Activated CD4-positive, alpha-beta memory T cell treated with anti-CD3 and anti-CD28 coated beads, Interleukin-2, amount 10 ng/mL, durations not matched to agents 7 days and 5 days (primary cell): ENCODE results near the gene SEC61B. TPM values are rescaled to one million over a fixed set of nuclear protein-coding genes. Genes with fewer than 3 reads are reported as not detected.
"Not testable (repeated sequence)": the region's sequence is repeated elsewhere in the genome, so short reads cannot be mapped to it uniquely, and the experiment has no call there.

Source experiments
- CTCF ChIA-PET: fragments of 350-600 bp; sonication (Branson Sonifier 250); formaldehyde crosslinking; loops from one replicate; lab custom pipeline; 2021; ENCODE audit warnings: antibody characterized with exemption, inconsistent platforms; lab: Charles Lee
- POLR2A ChIA-PET: fragments of 350-600 bp; sonication (Branson Sonifier 250); formaldehyde crosslinking; loops from one replicate; lab custom pipeline; 2021; ENCODE audit warnings: antibody characterized with exemption; lab: Charles Lee
- DNase-seq: peaks from one replicate; pipeline ENCODE4 v3.0.0-alpha.2; 2020
- H3K27ac Mint-ChIP-seq: one replicate; pipeline ENCODE4 v1.8.0; 2021; ENCODE audit warnings: mild to moderate bottlenecking, mixed read lengths
- H3K27me3 Mint-ChIP-seq: one replicate; pipeline ENCODE4 v1.8.0; 2021; ENCODE audit warnings: mixed read lengths
- H3K36me3 Mint-ChIP-seq: one replicate; pipeline ENCODE4 v1.8.0; 2021; ENCODE audit warnings: low read depth, mixed read lengths
- H3K4me1 Mint-ChIP-seq: one replicate; pipeline ENCODE4 v1.8.0; 2021; ENCODE audit warnings: mixed read lengths
- H3K4me3 Mint-ChIP-seq: one replicate; pipeline ENCODE4 v1.8.0; 2021; ENCODE audit warnings: mild to moderate bottlenecking, mixed read lengths
- H3K9me3 Mint-ChIP-seq: one replicate; pipeline ENCODE4 v1.8.0; 2021; ENCODE audit warnings: mixed read lengths
- total RNA-seq, 2 experiments: library from RNA; stranded (reverse); gene quantifications; one replicate each; pipeline ENCODE4 v1.2.3, GENCODE V29; 2021

The SEC61B gene
- total RNA-seq, 2 experiments from 2014 or later = 148 to 165 TPM

- H3K9me3 Mint-ChIP-seq = no peaks in the 10 kb centered on the region
- ChIA-PET CTCF (no interaction called here), POLR2A (no interaction called here)
- no peaks in the 10 kb centered on the region for H3K27me3 Mint-ChIP-seq
- no peak overlapping the region for H3K27ac Mint-ChIP-seq
- H3K4me3 Mint-ChIP-seq = peak overlapping the region; percentile 98
- no peak for DNase-seq
- H3K4me1 Mint-ChIP-seq = peaks cover 52% of the 10 kb centered on the region
- peaks cover 59% of the 10 kb centered on the region for H3K36me3 Mint-ChIP-seq
Observed at GRCh38 chr9:99224445-99224844, 2.4 kb downstream of the SEC61B start.

- Mint-ChIP-seq H3K9me3 (no peaks in the 10 kb centered on the region), H3K27me3 (no peaks in the 10 kb centered on the region), H3K4me1 (peaks cover 39% of the 10 kb centered on the region), H3K36me3 (peaks cover 64% of the 10 kb centered on the region), H3K27ac (no peak overlapping the region), H3K4me3 (no peak overlapping the region)
- POLR2A ChIA-PET = no interaction called here
- DNase-seq = no peak
- CTCF ChIA-PET = no interaction called here
Observed at GRCh38 chr9:99226054-99226453, 4.0 kb downstream of the SEC61B start.

DNA sequence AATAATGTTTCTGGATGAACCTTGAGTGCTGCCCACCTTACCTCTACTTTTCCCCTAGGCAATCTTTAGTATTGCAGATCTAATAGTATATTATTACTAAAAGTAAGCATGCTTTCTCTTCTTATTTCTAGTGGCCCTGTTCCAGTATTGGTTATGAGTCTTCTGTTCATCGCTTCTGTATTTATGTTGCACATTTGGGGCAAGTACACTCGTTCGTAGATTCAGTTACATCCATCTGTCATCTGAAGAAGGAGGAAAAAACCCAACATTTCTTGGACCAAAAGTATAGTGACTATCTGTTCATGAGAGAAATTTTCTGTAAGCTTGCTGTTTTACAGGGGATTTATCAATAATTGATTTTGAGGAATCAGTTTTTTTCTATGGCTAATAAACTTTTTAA, 8.1 kb downstream of the SEC61B start:
- POLR2A ChIA-PET = interaction anchor here (5.9 kb wide), 1 partner anchor 8 kb away, joined by 47 read pairs; the partner anchor contains the start of genes ALG2 and SEC61B
- Mint-ChIP-seq H3K36me3 (peaks cover 55% of the 10 kb centered on the region), H3K9me3 (no peaks in the 10 kb centered on the region), H3K27ac (no peak overlapping the region), H3K4me3 (no peak overlapping the region), H3K4me1 (peaks cover 14% of the 10 kb centered on the region), H3K27me3 (no peaks in the 10 kb centered on the region)
- no peak for DNase-seq
- CTCF ChIA-PET = interaction anchor here (2.2 to 3.8 kb wide), 2 partner anchors 8 to 13 kb away, joined by 6 to 51 read pairs; partner anchors contain the start of genes ALG2 and SEC61B

GRCh38 chr9:99231711-99232110, 9.6 kb downstream of the SEC61B start:
- POLR2A ChIA-PET = interaction anchor here (1.2 to 5.9 kb wide), 2 partner anchors 10 to 14 kb away, joined by 5 to 47 read pairs; partner anchors contain the start of genes ALG2 and SEC61B
- peaks cover 14% of the 10 kb centered on the region for H3K4me1 Mint-ChIP-seq
- H3K4me3 Mint-ChIP-seq = no peak overlapping the region
- no peaks in the 10 kb centered on the region for H3K9me3 Mint-ChIP-seq
- peak; percentile 28 for DNase-seq
- H3K27ac Mint-ChIP-seq = no peak overlapping the region
- CTCF ChIA-PET = interaction anchor here (0.7 to 3.8 kb wide), 14 partner anchors 9 to 1092 kb away, joined by 3 to 51 read pairs (median 4); partner anchors contain the start of genes ALG2 and SEC61B
- peaks cover 43% of the 10 kb centered on the region for H3K36me3 Mint-ChIP-seq
- H3K27me3 Mint-ChIP-seq = no peaks in the 10 kb centered on the region

DNA sequence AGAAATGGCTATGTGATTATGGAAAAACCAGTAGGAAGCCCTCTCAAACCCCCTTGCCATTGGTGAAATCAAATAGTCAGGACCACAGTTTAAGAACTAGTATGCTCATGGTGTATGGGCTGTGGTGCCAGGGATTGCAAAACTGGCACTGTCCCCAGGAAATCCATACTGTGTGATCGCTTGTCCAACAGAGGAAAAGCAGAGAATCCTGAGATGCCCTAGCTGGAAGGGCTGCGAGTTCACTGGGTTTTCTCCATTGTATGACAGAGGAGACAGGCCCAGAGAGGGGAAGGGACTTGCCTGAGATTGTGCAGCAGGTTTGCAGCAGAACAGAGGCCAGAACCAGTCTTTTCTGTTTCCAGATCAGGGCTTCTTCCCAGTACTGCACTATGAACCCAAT, 12.5 kb downstream of the SEC61B start:
- Mint-ChIP-seq H3K4me3 (no peak overlapping the region), H3K9me3 (no peaks in the 10 kb centered on the region), H3K4me1 (peaks cover 14% of the 10 kb centered on the region), H3K27me3 (no peaks in the 10 kb centered on the region), H3K27ac (no peak overlapping the region), H3K36me3 (peaks cover 30% of the 10 kb centered on the region)
- DNase-seq = no peak
- ChIA-PET POLR2A (interaction anchor here (1.2 to 5.9 kb wide), 2 partner anchors 9 to 13 kb away, joined by 3 to 47 read pairs; partner anchors contain the start of genes ALG2 and SEC61B), CTCF (interaction anchor here (0.9 kb wide), 1 partner anchor 50 kb away, joined by 5 read pairs; no protein-coding TSS in a partner anchor)

- peaks cover 14% of the 10 kb centered on the region for H3K4me1 Mint-ChIP-seq
- DNase-seq = no peak
- peaks cover 30% of the 10 kb centered on the region for H3K36me3 Mint-ChIP-seq
- H3K4me3 Mint-ChIP-seq = no peak overlapping the region
- ChIA-PET CTCF (no interaction called here), POLR2A (interaction anchor here (5.9 kb wide), 1 partner anchor 13 kb away, joined by 47 read pairs; the partner anchor contains the start of genes ALG2 and SEC61B)
- no peaks in the 10 kb centered on the region for H3K9me3 Mint-ChIP-seq
- H3K27ac Mint-ChIP-seq = no peak overlapping the region
- no peaks in the 10 kb centered on the region for H3K27me3 Mint-ChIP-seq
Observed at GRCh38 chr9:99235069-99235468, 13.0 kb downstream of the SEC61B start.

- CTCF ChIA-PET = no interaction called here
- Mint-ChIP-seq H3K4me3 (no peak overlapping the region), H3K36me3 (peaks cover 20% of the 10 kb centered on the region), H3K27ac (no peak overlapping the region), H3K9me3 (no peaks in the 10 kb centered on the region), H3K4me1 (peaks cover 14% of the 10 kb centered on the region), H3K27me3 (no peaks in the 10 kb centered on the region)
- POLR2A ChIA-PET = interaction anchor here (5.9 kb wide), 1 partner anchor 14 kb away, joined by 47 read pairs; the partner anchor contains the start of genes ALG2 and SEC61B
- no peak for DNase-seq
Observed at GRCh38 chr9:99235926-99236634, 14.0 kb downstream of the SEC61B start.

DNA sequence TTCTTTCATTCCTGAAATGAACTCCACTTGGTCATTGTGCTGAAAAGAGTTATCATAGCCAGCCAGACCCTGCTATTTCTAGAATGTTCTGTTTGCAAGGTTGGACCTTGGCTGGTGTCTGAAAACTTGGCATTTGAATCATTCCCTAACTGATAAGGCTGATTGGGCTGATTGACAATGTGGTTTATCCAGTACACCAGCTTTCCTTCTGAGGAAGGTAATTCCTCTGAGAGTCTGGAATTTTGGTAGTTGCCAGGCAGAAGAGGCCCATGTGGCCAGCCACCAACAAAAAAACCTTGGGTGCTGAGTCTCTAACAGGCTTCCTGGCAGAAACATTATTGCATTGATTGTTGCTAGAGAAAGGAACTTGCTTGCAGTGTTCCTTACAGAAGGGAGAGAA, 15.3 kb downstream of the SEC61B start:
- Mint-ChIP-seq H3K27me3 (no peaks in the 10 kb centered on the region), H3K36me3 (peaks cover 10% of the 10 kb centered on the region), H3K4me3 (no peak overlapping the region), H3K4me1 (peaks cover 14% of the 10 kb centered on the region), H3K27ac (no peak overlapping the region), H3K9me3 (no peaks in the 10 kb centered on the region)
- DNase-seq = no peak
- POLR2A ChIA-PET = interaction anchor here (1.0 kb wide), 1 partner anchor 15 kb away, joined by 3 read pairs; the partner anchor contains the start of genes ALG2 and SEC61B
- CTCF ChIA-PET = no interaction called here

- peaks cover 14% of the 10 kb centered on the region for H3K4me1 Mint-ChIP-seq
- POLR2A ChIA-PET, H3K27me3 Mint-ChIP-seq, H3K9me3 Mint-ChIP-seq, H3K4me3 Mint-ChIP-seq, CTCF ChIA-PET, DNase-seq, H3K27ac Mint-ChIP-seq, H3K36me3 Mint-ChIP-seq: not testable (repeated sequence)
Observed at GRCh38 chr9:99237849-99238248, 15.8 kb downstream of the SEC61B start.

DNA sequence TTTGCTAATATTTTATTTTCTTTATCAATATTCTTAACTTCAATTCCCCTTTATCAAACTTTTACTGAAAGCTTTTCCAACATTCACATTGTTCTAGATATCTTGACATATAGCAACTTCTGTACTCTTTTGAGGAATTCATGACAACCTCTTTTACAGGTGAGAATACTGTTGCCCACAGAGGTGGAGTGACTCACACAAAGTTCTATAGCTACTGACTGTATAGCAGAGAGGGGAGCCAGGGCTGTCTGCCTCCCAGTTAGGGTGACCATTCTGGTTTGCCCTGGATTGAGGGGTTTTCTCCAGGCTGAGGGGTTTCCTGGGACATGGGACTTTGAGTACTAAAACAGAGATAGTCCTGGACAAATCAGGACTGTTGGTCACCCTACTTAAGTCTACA, 16.2 kb downstream of the SEC61B start:
- Mint-ChIP-seq H3K9me3 (no peaks in the 10 kb centered on the region), H3K27me3 (no peaks in the 10 kb centered on the region), H3K27ac (no peak overlapping the region), H3K36me3 (peaks cover 5% of the 10 kb centered on the region), H3K4me3 (no peak overlapping the region), H3K4me1 (peaks cover 14% of the 10 kb centered on the region)
- ChIA-PET CTCF (no interaction called here), POLR2A (no interaction called here)
- no peak for DNase-seq

DNA sequence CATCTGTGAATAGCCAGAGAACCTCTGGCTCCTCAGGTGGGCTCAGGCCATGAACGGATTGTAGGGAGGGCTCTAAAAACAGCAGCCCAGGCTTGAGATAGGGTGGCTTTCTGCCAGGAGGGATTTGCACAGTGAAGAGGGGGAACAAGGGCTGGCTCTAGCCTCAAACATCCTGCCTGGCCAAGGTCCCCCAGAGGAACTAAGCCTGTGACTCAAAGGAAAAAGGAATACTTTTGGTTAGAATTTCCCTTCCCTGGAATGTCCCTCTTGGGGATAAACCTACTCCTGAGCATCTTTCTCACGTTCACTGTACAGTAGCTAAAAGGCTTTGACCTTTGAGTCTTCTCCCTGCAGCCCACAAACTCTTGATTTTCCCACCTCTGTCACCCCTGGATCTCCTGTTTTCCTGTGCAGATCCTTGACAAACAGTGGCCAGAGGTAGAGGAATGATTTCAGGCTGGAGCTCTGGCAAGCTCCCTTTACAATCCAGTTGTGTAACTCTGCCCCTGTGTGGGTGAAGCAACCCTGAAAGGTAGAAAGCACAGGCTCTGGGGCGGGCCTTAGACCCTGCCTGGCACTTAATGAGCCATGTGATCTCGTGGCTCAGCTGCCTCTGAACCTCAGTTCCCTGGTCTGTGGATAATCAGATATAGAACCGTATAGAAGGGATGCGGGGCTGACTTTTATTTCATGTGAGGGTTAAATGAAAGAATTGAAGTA, 17.4 kb downstream of the SEC61B start:
- ChIA-PET POLR2A (no interaction called here), CTCF (no interaction called here)
- no peaks in the 10 kb centered on the region for H3K9me3 Mint-ChIP-seq
- H3K27me3 Mint-ChIP-seq = no peaks in the 10 kb centered on the region
- H3K4me1 Mint-ChIP-seq = peaks cover 14% of the 10 kb centered on the region
- DNase-seq = no peak
- no peak overlapping the region for H3K27ac Mint-ChIP-seq
- H3K36me3 Mint-ChIP-seq = peaks cover 4% of the 10 kb centered on the region
- H3K4me3 Mint-ChIP-seq = no peak overlapping the region

DNA sequence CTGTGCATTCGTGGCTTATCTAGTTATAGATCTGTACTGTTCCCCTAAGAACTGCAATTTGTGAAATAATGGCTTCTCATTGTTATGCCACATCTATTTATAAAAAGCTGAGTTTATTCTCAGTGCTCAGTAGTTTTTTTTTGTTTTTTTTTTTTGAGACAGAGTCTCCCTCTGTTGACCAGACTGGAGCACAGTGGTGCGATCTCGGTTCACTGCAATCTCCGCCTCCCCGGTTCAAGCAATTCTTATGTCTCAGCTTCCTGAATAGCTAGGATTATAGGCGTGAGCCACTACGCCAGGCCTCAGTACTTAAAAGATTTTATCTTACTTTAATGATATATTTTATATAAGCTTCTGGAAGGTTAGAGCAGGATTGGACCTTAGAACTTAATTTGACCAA, 19.0 kb downstream of the SEC61B start:
- Mint-ChIP-seq H3K4me1 (peaks cover 6% of the 10 kb centered on the region), H3K9me3 (no peaks in the 10 kb centered on the region), H3K36me3 (peaks cover 4% of the 10 kb centered on the region), H3K4me3 (no peak overlapping the region), H3K27me3 (no peaks in the 10 kb centered on the region), H3K27ac (no peak overlapping the region)
- ChIA-PET POLR2A (no interaction called here), CTCF (interaction anchor here (0.8 to 2.0 kb wide), 3 partner anchors 9 to 55 kb away, joined by 3 to 15 read pairs (median 6); no protein-coding TSS in a partner anchor)
- no peak for DNase-seq
